Liver (tissue), 9 donors: ENCODE measurements around the gene ZRANB1. TPM values are rescaled to one million over a fixed set of nuclear protein-coding genes. Genes with fewer than 3 reads are reported as not detected.

Source experiments
- DNase-seq: peaks from one replicate; pipeline ENCODE4 v3.0.0-alpha.2; 2017; ENCODE audit warnings: low spot score
- H3K27ac ChIP-seq, 2 donors: one replicate each; pipeline ENCODE4 v1.7.0; 2013; ENCODE audit warnings: inconsistent platforms in 2 of 2, low read length in 2 of 2, control low read depth in 1 of 2, low read depth in 1 of 2, mild to moderate bottlenecking in 1 of 2
- H3K27me3 ChIP-seq, 4 donors: one replicate each; pipeline versions ENCODE4 v1.6.1 to v1.7.0; 2013; ENCODE audit warnings: low read length in 3 of 4, inconsistent platforms in 1 of 4, mild to moderate bottlenecking in 1 of 4, moderate library complexity in 1 of 4; ENCODE audit not compliant: control insufficient read depth in 4 of 4, insufficient read depth in 4 of 4
- H3K36me3 ChIP-seq, 4 donors: one replicate each; pipeline versions ENCODE4 v1.6.1 to v1.7.0; 2013; ENCODE audit warnings: low read length in 3 of 4, mild to moderate bottlenecking in 3 of 4, low read depth in 1 of 4, moderate library complexity in 1 of 4; ENCODE audit not compliant: control insufficient read depth in 4 of 4, insufficient read depth in 3 of 4
- H3K4me1 ChIP-seq, 4 donors: one replicate each; pipeline versions ENCODE4 v1.6.1 to v1.7.0; 2013; ENCODE audit warnings: low read length in 3 of 4, mild to moderate bottlenecking in 3 of 4, moderate library complexity in 1 of 4; ENCODE audit not compliant: control insufficient read depth in 4 of 4, insufficient read depth in 4 of 4
- H3K4me3 ChIP-seq, 3 donors: one replicate each; pipeline versions ENCODE4 v1.6.1 to v1.7.0; 2013; ENCODE audit warnings: low read length in 3 of 3, control low read depth in 1 of 3, low read depth in 1 of 3, mild to moderate bottlenecking in 1 of 3
- H3K9ac ChIP-seq, 2 donors: one replicate each; pipeline ENCODE4 v1.7.0; 2013; ENCODE audit warnings: low read length in 2 of 2, mild to moderate bottlenecking in 2 of 2, moderate library complexity in 2 of 2, control low read depth in 1 of 2, low read depth in 1 of 2
- H3K9me3 ChIP-seq, 4 donors: one replicate each; pipeline versions ENCODE4 v1.6.1 to v1.7.0; 2013; ENCODE audit warnings: low read length in 3 of 4; ENCODE audit not compliant: control insufficient read depth in 4 of 4
- CTCF ChIP-seq: fragments of 150-350 bp; IDR thresholded peaks from 2 replicates; pipeline ENCODE4 v1.5.1; 2017; ENCODE audit warnings: improper control_type of control experiment, low read depth, low read length; ENCODE audit not compliant: missing input control
- EGR1 ChIP-seq, 2 donors: IDR thresholded peaks; 2 replicates each; pipeline ENCODE4 v1.6.1; 2016 to 2018; ENCODE audit warnings: antibody characterized with exemption in 2 of 2, low read depth in 2 of 2
- FOXA1 ChIP-seq: IDR thresholded peaks from 2 replicates; pipeline ENCODE4 v1.6.1; 2016; ENCODE audit warnings: antibody characterized with exemption
- FOXA2 ChIP-seq: IDR thresholded peaks from 2 replicates; pipeline ENCODE4 v1.6.1; 2016; ENCODE audit warnings: antibody characterized with exemption
- GABPA ChIP-seq, 2 donors: IDR thresholded peaks in 1 of 2; conservative IDR thresholded peaks in 1 of 2; 2 replicates each; pipeline ENCODE4 v1.6.1; 2016; ENCODE audit warnings: antibody characterized with exemption in 2 of 2, mild to moderate bottlenecking in 1 of 2, moderate library complexity in 1 of 2
- JUND ChIP-seq, 2 donors: IDR thresholded peaks; 2 replicates each; pipeline ENCODE4 v1.6.1; 2016; ENCODE audit warnings: antibody characterized with exemption in 2 of 2
- MAX ChIP-seq: IDR thresholded peaks from 2 replicates; pipeline ENCODE4 v1.6.1; 2016; ENCODE audit warnings: antibody characterized with exemption
- NR2F2 ChIP-seq: IDR thresholded peaks from 2 replicates; pipeline ENCODE4 v1.6.1; 2016; ENCODE audit warnings: antibody characterized with exemption
- REST ChIP-seq: IDR thresholded peaks from 2 replicates; pipeline ENCODE4 v1.6.1; 2016; ENCODE audit warnings: antibody characterized with exemption, mild to moderate bottlenecking
- RXRA ChIP-seq, 2 donors: IDR thresholded peaks; 2 replicates each; pipeline ENCODE4 v1.6.1; 2017 to 2018; ENCODE audit warnings: antibody characterized with exemption in 2 of 2, mild to moderate bottlenecking in 1 of 2
- SP1 ChIP-seq: IDR thresholded peaks from 2 replicates; pipeline ENCODE4 v1.6.1; 2018; ENCODE audit warnings: antibody characterized with exemption, mild to moderate bottlenecking
- TAF1 ChIP-seq: conservative IDR thresholded peaks from 2 replicates; pipeline ENCODE4 v1.6.1; 2016; ENCODE audit warnings: antibody characterized with exemption, mild to moderate bottlenecking
- YY1 ChIP-seq: IDR thresholded peaks from 2 replicates; pipeline ENCODE4 v1.6.1; 2016; ENCODE audit warnings: antibody characterized with exemption, mild to moderate bottlenecking
- ZBTB33 ChIP-seq: IDR thresholded peaks from 2 replicates; pipeline ENCODE4 v1.6.1; 2016; ENCODE audit warnings: antibody characterized with exemption
- WGBS: extraction: QIAGEN DNeasy Blood & Tissue Kit; methylation state at CpG from one replicate; pipeline ENCODE4 v1.1.7; 2013; 5-methylcytosine and 5-hydroxymethylcytosine counted together
- polyA plus RNA-seq, 2 donors: library from polyadenylated mRNA; stranded (reverse) in 1 of 2; unstranded in 1 of 2; fragments of 200-250 nt in 1 of 2; fragments of >200 nt in 1 of 2; fragmentation: Nextera tagmentation in 1 of 2; extraction: Ambion mirVana in 1 of 2; gene quantifications; one replicate each; pipeline versions ENCODE4 v1.2.1 to v1.2.3, GENCODE V29; 2013 to 2015
- total RNA-seq, 2 donors: library from RNA; depleted of rRNA; stranded (reverse); fragments of >200 nt; gene quantifications; one replicate each; pipeline ENCODE4 v1.2.3, GENCODE V29; 2014
- donor health status: healthy.
- donor health status: healthy.
- donor health status: healthy.
- donor health status: healthy.
- donor health status: healthy.

ZRANB1 gene
- total and polyA plus RNA-seq, 4 donors = 6.2 to 32.5 (median 14.4) TPM

- H3K4me1 ChIP-seq = peaks cover 0 to 4% (median 2%) of the 10 kb centered on the region in 4 donors
- no peak for TF ChIP-seq RXRA (IDR thresholded peaks at IDR 0.05)
- no peak for TF ChIP-seq NR2F2
- TF ChIP-seq JUND (IDR thresholded peaks at IDR 0.05) = no peak
- no peak for TF ChIP-seq SP1
- TF ChIP-seq TAF1 = no peak
- no peak for TF ChIP-seq FOXA2
- TF ChIP-seq MAX = no peak
- WGBS = 96% methylated on average over 17 of the region's 17 CpGs
- H3K9me3 ChIP-seq = no peaks in the 10 kb centered on the region
- no peak overlapping the region for H3K27ac ChIP-seq
- no peak for DNase-seq
- H3K27me3 ChIP-seq = no peaks in the 10 kb centered on the region
- H3K9ac ChIP-seq = no peak overlapping the region
- H3K36me3 ChIP-seq = peaks cover 0 to 6% (median 0%) of the 10 kb centered on the region in 4 donors
- no peak overlapping the region for H3K4me3 ChIP-seq
These were observed 54.9 kb downstream of the ZRANB1 start for GRCh38 chr10:124996854-124997215.

GRCh38 chr10:124997306-124997705 is 55.4 kb downstream of the ZRANB1 start:
- no peak for DNase-seq
- WGBS = 95% methylated on average over 11 of the region's 11 CpGs
- no peak overlapping the region for H3K27ac ChIP-seq
- peaks cover 0 to 3% (median 0%) of the 10 kb centered on the region in 4 donors for H3K4me1 ChIP-seq
- no peaks in the 10 kb centered on the region for H3K9me3 ChIP-seq
- no peaks in the 10 kb centered on the region for H3K27me3 ChIP-seq
- H3K36me3 ChIP-seq = peaks cover 0 to 6% (median 0%) of the 10 kb centered on the region in 4 donors
- H3K9ac ChIP-seq = no peak overlapping the region
- H3K4me3 ChIP-seq = no peak overlapping the region
- TF ChIP-seq YY1 (no peak), ZBTB33 (no peak), SP1 (no peak), MAX (no peak), TAF1 (no peak), NR2F2 (no peak), REST (no peak), EGR1 (IDR thresholded peaks at IDR 0.05; ENCODE audit: low read depth in 2 of 2) (no peak), RXRA (IDR thresholded peaks at IDR 0.05) (no peak), GABPA (IDR thresholded peaks at IDR 0.05 in 1 of 2, conservative IDR thresholded peaks at IDR 0.05 in 1 of 2) (no peak), CTCF (no peak), FOXA1 (no peak), FOXA2 (no peak)
